Aorta (tissue), 5 donors: ENCODE measurements around the gene INO80. TPM values are rescaled to one million over a fixed set of nuclear protein-coding genes. Genes with fewer than 3 reads are reported as not detected.

Source experiments
- ATAC-seq: fragments of 200-7000 bp; cut with Tn5 transposase; one replicate; pipeline ENCODE4 v1.9.1; 2022; ENCODE audit warnings: moderate library complexity; ENCODE audit not compliant: low FRiP score
- DNase-seq, 2 donors: peaks; one replicate each; pipeline ENCODE4 v3.0.0-alpha.2; 2020
- H3K27ac ChIP-seq, 2 donors: one replicate each; pipeline ENCODE4 v1.5.1; 2013; ENCODE audit warnings: low read length in 2 of 2, mild to moderate bottlenecking in 2 of 2, moderate library complexity in 2 of 2, control low read depth in 1 of 2, inconsistent platforms in 1 of 2, low read depth in 1 of 2
- H3K27me3 ChIP-seq, 2 donors: one replicate each; pipeline ENCODE4 v1.6.1; 2013; ENCODE audit warnings: control low read depth in 1 of 2, low read length in 1 of 2, mild to moderate bottlenecking in 1 of 2, moderate library complexity in 1 of 2; ENCODE audit not compliant: insufficient read depth in 2 of 2, control insufficient read depth in 1 of 2
- H3K36me3 ChIP-seq, 2 donors: one replicate each; pipeline ENCODE4 v1.6.1; 2013; ENCODE audit warnings: control low read depth in 1 of 2, low read length in 1 of 2, mild to moderate bottlenecking in 1 of 2; ENCODE audit not compliant: insufficient read depth in 2 of 2, control insufficient read depth in 1 of 2
- H3K4me1 ChIP-seq, 2 donors: one replicate each; pipeline ENCODE4 v1.6.1; 2013; ENCODE audit warnings: low read length in 2 of 2, control low read depth in 1 of 2, mild to moderate bottlenecking in 1 of 2, moderate library complexity in 1 of 2; ENCODE audit not compliant: insufficient read depth in 2 of 2, control insufficient read depth in 1 of 2
- H3K4me3 ChIP-seq, 2 donors: one replicate each; pipeline ENCODE4 v1.5.1; 2013; ENCODE audit warnings: low read length in 2 of 2, control low read depth in 1 of 2, mild to moderate bottlenecking in 1 of 2
- H3K9me3 ChIP-seq: one replicate; pipeline ENCODE4 v1.6.1; 2013; ENCODE audit warnings: mild to moderate bottlenecking, low read length; ENCODE audit not compliant: control insufficient read depth
- WGBS, 2 donors: extraction: QIAGEN DNeasy Blood & Tissue Kit; methylation state at CpG; one replicate each; pipeline ENCODE4 v1.1.7; 2013; 5-methylcytosine and 5-hydroxymethylcytosine counted together
- intact Hi-C, 2 donors: fragments of 100-400 bp; cut with DNase I; formaldehyde crosslinking; loops; one replicate each; pipeline versions ENCODE4 v1.14.2 to v1.15.0; 2022
- long read RNA-seq, 2 donors: library from polyadenylated mRNA; unstranded; transcript quantifications; one replicate each; pipeline ENCODE4 v2.0.0, GENCODE V29; 2020 to 2021
- polyA plus RNA-seq, 2 donors: library from polyadenylated mRNA; stranded (reverse); fragments of 200-250 nt; gene quantifications; one replicate each; pipeline ENCODE4 v1.2.3, GENCODE V29; 2013
- total RNA-seq, 2 donors: library from RNA; stranded (reverse); fragmentation: NEBNext Ultra II Directional; extraction: Animal tissue kit (Norgen Biotek cat#: 25700); gene quantifications; one replicate each; pipeline ENCODE4 v1.2.1, GENCODE V29; 2021
- donor health status: healthy with polysubstance abuse.
- donor health status: Bipolar disorder and iron deficiency.
- donor health status: DM: no; HTN: no; CAD: no.
- donor health status: DM: no; HTN: no; CAD: no.
- donor health status: DM: yes; HTN: yes; CAD: no.

INO80 gene
- 10 to 100 TPM; 23.5 to 25.1 TPM for total RNA-seq
- polyA plus RNA-seq: 1 to 10 TPM; 6.5 to 7.3 TPM
- long read RNA-seq, donor 1, transcript INO80-207 (3 exons, 580 nt): major isoform, 5 of 15 reads
- long read RNA-seq, donor 1, partial matches to known transcripts: 4 of 15 reads
- long read RNA-seq, donor 1, other reads (novel, unspliced or antisense): 6 of 15 reads
- long read RNA-seq, donor 2, partial matches to known transcripts: 6 of 18 reads
- long read RNA-seq, donor 2, other reads (novel, unspliced or antisense): 11 of 18 reads

- DNase-seq: peak; percentile 99 to 100
- 0 to 1% methylated on average over 61 to 64 of the region's 64 CpGs for WGBS, 2 donors
- H3K27me3 ChIP-seq: no peaks in the 10 kb centered on the region
- no peaks in the 10 kb centered on the region for H3K4me1 ChIP-seq
- H3K4me3 ChIP-seq: peak within 1 kb of the TSS; percentile 78 to 91
- H3K27ac ChIP-seq: peak within 1 kb of the TSS; percentile 87 to 94
- H3K9me3 ChIP-seq: no peaks in the 10 kb centered on the region
- peak; percentile 98 for ATAC-seq
- intact Hi-C loops: loop anchor here (5.0 to 10.0 kb wide), 3 partner anchors 116 to 522 kb away; partner anchors contain the start of genes CHP1 (in 1 of the 2), EXD1 (in 1 of the 2) and KNL1 (in 1 of the 2)
- H3K36me3 ChIP-seq: no peaks in the 10 kb centered on the region
Observed at GRCh38 chr15:41116116-41116961, at the start of gene INO80. Gene INO80, minus strand, starts transcription at chr15:41116280. Its CDS starts 19,970 bp downstream, at chr15:41096310.

GRCh38 chr15:41161736-41162135, 45.7 kb upstream of the INO80 start:
- intact Hi-C loops: no loop called here
- H3K36me3 ChIP-seq: no peaks in the 10 kb centered on the region
- H3K4me1 ChIP-seq: no peaks in the 10 kb centered on the region
- DNase-seq (no peak), ATAC-seq (no peak)
- H3K27ac ChIP-seq: no peak overlapping the region
- WGBS, 2 donors: 70 to 72% methylated on average over 1 of the region's 1 CpG
- no peak overlapping the region for H3K4me3 ChIP-seq
- no peaks in the 10 kb centered on the region for H3K27me3 ChIP-seq
- no peaks in the 10 kb centered on the region for H3K9me3 ChIP-seq

- no peak for DNase-seq
- H3K27ac ChIP-seq: no peak overlapping the region
- H3K27me3 ChIP-seq: no peaks in the 10 kb centered on the region
- ATAC-seq: no peak
- intact Hi-C loops: no loop called here
- 67 to 69% methylated on average over 6 of the region's 6 CpGs for WGBS, 2 donors
- H3K36me3 ChIP-seq: no peaks in the 10 kb centered on the region
- no peaks in the 10 kb centered on the region for H3K4me1 ChIP-seq
- H3K9me3 ChIP-seq: no peaks in the 10 kb centered on the region
- no peak overlapping the region for H3K4me3 ChIP-seq
Observed at GRCh38 chr15:41161336-41161735, 45.3 kb upstream of the INO80 start.

- Histone ChIP-seq H3K4me1 (no peaks in the 10 kb centered on the region), H3K27ac (no peak overlapping the region), H3K4me3 (no peak overlapping the region), H3K36me3 (no peaks in the 10 kb centered on the region), H3K9me3 (no peaks in the 10 kb centered on the region), H3K27me3 (no peaks in the 10 kb centered on the region)
- DNase-seq (no peak), ATAC-seq (no peak)
- WGBS, 2 donors: 76 to 78% methylated on average over 15 of the region's 15 CpGs
- intact Hi-C loops: no loop called here
Observed at GRCh38 chr15:41160639-41161315, 44.7 kb upstream of the INO80 start.

- DNase-seq: no peak
- H3K27me3 ChIP-seq: no peaks in the 10 kb centered on the region
- intact Hi-C loops: no loop called here
- no peaks in the 10 kb centered on the region for H3K4me1 ChIP-seq
- no peak overlapping the region for H3K4me3 ChIP-seq
- WGBS, 2 donors: 64 to 81% methylated on average over 2 of the region's 2 CpGs
- ATAC-seq: no peak
- no peak overlapping the region for H3K27ac ChIP-seq
- no peaks in the 10 kb centered on the region for H3K9me3 ChIP-seq
- no peaks in the 10 kb centered on the region for H3K36me3 ChIP-seq
Observed at GRCh38 chr15:41154412-41154811, 38.3 kb upstream of the INO80 start.

GRCh38 chr15:41153733-41154132, 37.7 kb upstream of the INO80 start:
- Histone ChIP-seq H3K4me3 (no peak overlapping the region), H3K9me3 (no peaks in the 10 kb centered on the region), H3K36me3 (no peaks in the 10 kb centered on the region), H3K27me3 (no peaks in the 10 kb centered on the region), H3K4me1 (no peaks in the 10 kb centered on the region), H3K27ac (no peak overlapping the region)
- DNase-seq (no peak), ATAC-seq (no peak)
- WGBS, 2 donors: 89 to 90% methylated on average over 5 of the region's 5 CpGs
- intact Hi-C loops: no loop called here

- Histone ChIP-seq H3K9me3 (no peaks in the 10 kb centered on the region), H3K4me3 (no peak overlapping the region), H3K27ac (no peak overlapping the region), H3K27me3 (no peaks in the 10 kb centered on the region), H3K36me3 (no peaks in the 10 kb centered on the region), H3K4me1 (no peaks in the 10 kb centered on the region)
- DNase-seq: no peak
- no peak for ATAC-seq
- WGBS, 2 donors: 96 to 97% methylated on average over 37 of the region's 37 CpGs
- intact Hi-C loops: no loop called here
Observed at GRCh38 chr15:41151451-41152005, 35.4 kb upstream of the INO80 start.

- Histone ChIP-seq H3K27ac (no peak overlapping the region), H3K4me1 (no peaks in the 10 kb centered on the region), H3K27me3 (no peaks in the 10 kb centered on the region), H3K4me3 (no peak overlapping the region), H3K36me3 (no peaks in the 10 kb centered on the region), H3K9me3 (no peaks in the 10 kb centered on the region)
- WGBS, 2 donors: 71 to 73% methylated on average over 4 of the region's 4 CpGs
- no peak for ATAC-seq
- DNase-seq: no peak
- intact Hi-C loops: no loop called here
Observed at GRCh38 chr15:41150279-41150678, 34.2 kb upstream of the INO80 start.
